Activated T-helper 1 cell treated with anti-CD3 and anti-CD28 coated beads, Interleukin-12 subunit alpha, Interleukin-12 subunit beta, Interleukin-2, Interleukin-4 antibody, amounts not matched to agents 30 ng/mL and 10 ng/mL and 1 ng/mL, durations not matched to agents 14 hours and 24 hours and 36 hours (primary cell): ENCODE data around the gene MYO3B. TPM values are rescaled to one million over a fixed set of nuclear protein-coding genes. Genes with fewer than 3 reads are reported as not detected.

Experiments
- DNase-seq: peaks from one replicate; pipeline ENCODE4 v3.0.0; 2021; ENCODE audit warnings: low spot score
- H3K27ac Mint-ChIP-seq: one replicate; pipeline ENCODE4 v1.8.0; 2021; ENCODE audit warnings: mild to moderate bottlenecking, mixed read lengths
- H3K27me3 Mint-ChIP-seq: one replicate; pipeline ENCODE4 v1.8.0; 2022; ENCODE audit warnings: mild to moderate bottlenecking, moderate library complexity, mixed read lengths; ENCODE audit not compliant: insufficient read depth
- H3K36me3 Mint-ChIP-seq: one replicate; pipeline ENCODE4 v1.8.0; 2021; ENCODE audit warnings: low read depth, mixed read lengths
- H3K4me1 Mint-ChIP-seq: one replicate; pipeline ENCODE4 v1.8.0; 2021; ENCODE audit warnings: low read depth, mixed read lengths
- H3K4me3 Mint-ChIP-seq: one replicate; pipeline ENCODE4 v1.8.0; 2021; ENCODE audit warnings: mild to moderate bottlenecking, moderate library complexity, mixed read lengths
- H3K9me3 Mint-ChIP-seq: one replicate; pipeline ENCODE4 v1.8.0; 2021; ENCODE audit warnings: mixed read lengths
- intact Hi-C: fragments of 100-400 bp; cut with micrococcal nuclease; formaldehyde crosslinking; loops from one replicate; pipeline ENCODE4 v1.15.1; 2024
- total RNA-seq: library from RNA; stranded (reverse); gene quantifications from 2 replicates; pipeline ENCODE4 v1.2.3, GENCODE V29; 2022

Gene MYO3B
- 0.57 and 0.78 TPM in 2 replicates for total RNA-seq

DNA sequence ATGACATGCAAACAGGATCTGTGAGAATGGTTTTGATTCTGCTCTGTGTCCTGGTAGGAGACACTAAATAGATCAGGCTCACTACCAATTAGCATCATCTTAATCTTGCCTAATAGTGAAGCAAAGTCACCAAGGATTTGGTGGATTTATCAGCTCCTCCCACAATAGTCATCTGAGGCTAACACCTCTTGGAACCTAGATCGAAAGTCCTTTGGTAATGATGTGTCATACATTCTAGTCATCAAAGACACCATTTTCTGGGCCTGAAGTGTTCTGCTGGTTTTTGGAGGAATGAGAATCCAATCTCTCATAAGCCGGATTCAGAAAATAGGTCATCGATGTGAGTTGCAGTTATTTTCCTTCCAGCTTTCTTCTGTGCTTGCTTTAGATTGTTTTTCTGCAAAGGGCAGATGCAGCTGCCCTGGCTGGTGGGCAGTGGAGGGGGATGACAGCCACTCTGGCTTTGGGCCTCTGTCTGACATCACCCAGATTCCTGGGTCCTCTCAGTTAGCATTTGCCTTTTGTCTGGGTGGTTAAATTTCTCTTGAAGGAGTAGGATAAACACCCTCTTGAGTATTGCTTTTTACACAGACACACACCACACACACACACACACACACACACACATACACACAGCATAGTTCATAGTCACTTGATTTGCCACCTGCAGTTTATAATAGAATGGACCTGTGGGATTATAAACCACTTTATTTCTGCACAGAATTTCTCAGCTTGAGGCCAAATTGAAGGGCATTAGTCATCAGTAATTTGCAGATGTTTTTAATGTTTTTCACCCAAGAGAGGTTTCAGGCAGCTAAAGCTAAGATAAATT lies at the start of gene MYO3B:
TSS of gene MYO3B (plus strand) at position 198 of the 832 bp plus-strand sequence. CDS start at position 339, 141 bp downstream.
- Mint-ChIP-seq H3K4me3 (no peak within 1 kb of the TSS), H3K36me3 (no peaks in the 10 kb centered on the region), H3K27ac (no peak within 1 kb of the TSS), H3K4me1 (peaks cover 8% of the 10 kb centered on the region), H3K9me3 (no peaks in the 10 kb centered on the region), H3K27me3 (peaks cover 1% of the 10 kb centered on the region)
- intact Hi-C loops = no loop called here
- DNase-seq = no peak

- H3K27ac Mint-ChIP-seq = no peak overlapping the region
- H3K36me3 Mint-ChIP-seq = no peaks in the 10 kb centered on the region
- H3K27me3 Mint-ChIP-seq = no peaks in the 10 kb centered on the region
- H3K4me3 Mint-ChIP-seq = no peak overlapping the region
- H3K4me1 Mint-ChIP-seq = no peaks in the 10 kb centered on the region
- intact Hi-C loops = no loop called here
- no peak for DNase-seq
- no peaks in the 10 kb centered on the region for H3K9me3 Mint-ChIP-seq
These were observed 38.5 kb upstream of the MYO3B start for GRCh38 chr2:170139276-170139967.

GRCh38 chr2:170140561-170140960 lies 37.4 kb upstream of the MYO3B start:
- Mint-ChIP-seq H3K9me3 (no peaks in the 10 kb centered on the region), H3K27me3 (no peaks in the 10 kb centered on the region), H3K27ac (no peak overlapping the region), H3K4me1 (no peaks in the 10 kb centered on the region), H3K36me3 (no peaks in the 10 kb centered on the region), H3K4me3 (no peak overlapping the region)
- intact Hi-C loops = no loop called here
- no peak for DNase-seq

DNA sequence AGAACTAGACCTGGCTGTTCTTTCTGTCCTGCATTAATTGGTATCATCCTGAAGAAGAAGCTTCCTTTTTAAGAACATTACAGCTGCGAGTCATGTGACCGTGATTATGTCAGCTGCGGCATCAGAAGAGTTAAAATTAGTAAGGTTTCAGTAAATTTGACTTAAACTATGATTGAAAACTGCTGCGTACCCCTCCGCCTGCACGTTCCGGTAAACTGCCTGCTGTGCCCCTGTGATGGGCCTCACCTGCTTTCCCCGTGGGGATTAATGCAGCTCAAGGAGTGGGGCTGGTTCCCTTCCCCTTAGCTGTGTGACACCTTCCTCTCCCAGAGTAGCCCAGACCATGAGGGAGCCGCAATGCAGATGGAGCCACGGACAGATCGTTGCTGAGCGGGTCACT lies 36.1 kb upstream of the MYO3B start:
- no peaks in the 10 kb centered on the region for H3K9me3 Mint-ChIP-seq
- no peak for DNase-seq
- intact Hi-C loops = no loop called here
- no peaks in the 10 kb centered on the region for H3K36me3 Mint-ChIP-seq
- H3K27me3 Mint-ChIP-seq = no peaks in the 10 kb centered on the region
- no peak overlapping the region for H3K4me3 Mint-ChIP-seq
- H3K4me1 Mint-ChIP-seq = no peaks in the 10 kb centered on the region
- H3K27ac Mint-ChIP-seq = no peak overlapping the region

DNA sequence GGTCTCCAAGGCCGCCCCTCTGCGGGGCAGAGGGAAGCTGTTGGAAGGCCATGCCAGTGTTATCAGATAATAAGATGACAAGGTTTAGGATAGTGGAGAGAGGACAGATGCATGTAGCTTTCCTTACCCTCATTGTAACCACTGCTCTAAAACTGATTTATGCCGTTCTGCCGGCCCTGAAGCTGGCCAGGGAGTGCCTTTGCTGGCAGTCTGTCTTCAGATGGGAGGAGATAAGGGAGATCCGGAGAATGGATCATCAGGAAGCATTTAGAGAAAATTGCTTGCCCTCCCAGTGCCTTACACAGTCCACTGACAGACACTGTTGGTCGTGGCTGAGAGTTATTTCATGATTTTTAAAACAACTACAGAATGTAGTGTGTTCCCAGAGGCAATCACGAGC lies 35.4 kb upstream of the MYO3B start:
- Mint-ChIP-seq H3K27me3 (no peaks in the 10 kb centered on the region), H3K4me3 (no peak overlapping the region), H3K4me1 (no peaks in the 10 kb centered on the region), H3K27ac (no peak overlapping the region), H3K9me3 (no peaks in the 10 kb centered on the region), H3K36me3 (no peaks in the 10 kb centered on the region)
- DNase-seq = no peak
- intact Hi-C loops = no loop called here

- Mint-ChIP-seq H3K4me1 (no peaks in the 10 kb centered on the region), H3K27ac (no peak overlapping the region), H3K9me3 (no peaks in the 10 kb centered on the region), H3K4me3 (no peak overlapping the region), H3K27me3 (no peaks in the 10 kb centered on the region), H3K36me3 (no peaks in the 10 kb centered on the region)
- no peak for DNase-seq
- intact Hi-C loops = no loop called here
These were observed 34.8 kb upstream of the MYO3B start for GRCh38 chr2:170143045-170143717.

DNA sequence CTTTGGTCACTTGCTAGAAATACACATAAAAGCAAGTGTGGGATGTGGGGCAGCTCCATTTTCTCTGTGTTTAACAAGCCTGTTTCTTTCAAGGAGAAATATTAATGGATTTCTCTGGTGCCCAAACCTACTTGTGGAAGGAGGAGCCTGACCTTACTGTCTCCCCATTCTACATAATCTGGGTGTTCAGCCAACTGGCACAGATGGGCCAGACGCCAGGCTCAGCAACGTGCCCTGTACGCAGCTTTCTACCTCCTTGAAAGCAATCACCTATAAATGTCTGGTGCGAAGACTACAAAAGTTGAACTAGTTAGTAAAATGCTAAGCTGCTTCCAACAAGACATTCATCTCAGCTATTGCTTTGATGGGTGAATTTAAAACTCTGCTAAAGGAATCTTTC lies 33.2 kb upstream of the MYO3B start:
- Mint-ChIP-seq H3K4me3 (no peak overlapping the region), H3K27ac (no peak overlapping the region), H3K4me1 (no peaks in the 10 kb centered on the region), H3K36me3 (no peaks in the 10 kb centered on the region), H3K9me3 (no peaks in the 10 kb centered on the region), H3K27me3 (no peaks in the 10 kb centered on the region)
- no peak for DNase-seq
- intact Hi-C loops = no loop called here

DNA sequence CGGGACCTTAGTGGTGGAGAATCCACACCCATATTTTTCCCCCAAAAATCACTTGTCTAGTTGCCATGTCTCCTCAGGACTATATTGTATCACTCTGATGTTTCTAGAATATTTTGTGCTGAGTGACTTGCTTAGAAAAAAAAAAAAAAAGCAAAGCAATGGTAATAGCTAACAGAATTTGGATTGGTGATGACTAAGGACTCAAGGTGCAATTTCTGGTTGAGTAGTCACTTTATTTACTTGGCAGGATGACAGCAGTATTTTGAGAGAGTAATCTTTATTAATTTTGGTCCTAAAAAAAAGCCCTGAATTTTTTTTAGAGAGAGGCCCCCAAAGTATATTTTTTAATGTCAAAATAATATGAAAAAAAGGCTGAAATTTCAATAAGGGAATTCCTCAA lies 32.8 kb upstream of the MYO3B start:
- Mint-ChIP-seq H3K4me3 (no peak overlapping the region), H3K4me1 (no peaks in the 10 kb centered on the region), H3K27ac (no peak overlapping the region), H3K27me3 (no peaks in the 10 kb centered on the region), H3K9me3 (no peaks in the 10 kb centered on the region), H3K36me3 (no peaks in the 10 kb centered on the region)
- intact Hi-C loops = no loop called here
- no peak for DNase-seq

GRCh38 chr2:170145675-170146432 lies 32.1 kb upstream of the MYO3B start:
- no peak overlapping the region for H3K27ac Mint-ChIP-seq
- no peaks in the 10 kb centered on the region for H3K9me3 Mint-ChIP-seq
- no peaks in the 10 kb centered on the region for H3K36me3 Mint-ChIP-seq
- no peak overlapping the region for H3K4me3 Mint-ChIP-seq
- no peaks in the 10 kb centered on the region for H3K4me1 Mint-ChIP-seq
- no peaks in the 10 kb centered on the region for H3K27me3 Mint-ChIP-seq
- intact Hi-C loops = no loop called here
- DNase-seq = no peak

DNA sequence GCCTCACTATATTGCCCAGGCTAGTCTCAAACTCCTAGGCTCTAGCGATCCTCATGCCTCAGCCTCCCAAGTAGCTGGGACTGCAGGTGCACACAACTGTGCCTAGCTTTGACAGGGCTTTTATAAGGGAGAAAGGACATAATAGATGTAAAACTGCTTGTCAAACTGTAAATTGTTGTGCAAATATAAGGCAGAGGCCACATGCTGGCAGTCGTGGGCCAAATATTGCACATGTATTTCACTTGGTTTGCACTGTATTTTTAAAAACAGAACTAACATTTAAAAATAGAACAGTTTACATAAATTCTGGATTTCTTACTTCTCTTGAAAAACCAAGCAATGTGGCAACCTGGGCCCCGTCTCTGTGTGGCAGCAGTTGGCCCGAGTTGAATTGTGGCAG lies 31.2 kb upstream of the MYO3B start:
- H3K4me1 Mint-ChIP-seq = no peaks in the 10 kb centered on the region
- H3K27me3 Mint-ChIP-seq = no peaks in the 10 kb centered on the region
- intact Hi-C loops = no loop called here
- DNase-seq = no peak
- no peaks in the 10 kb centered on the region for H3K9me3 Mint-ChIP-seq
- no peaks in the 10 kb centered on the region for H3K36me3 Mint-ChIP-seq
- H3K4me3 Mint-ChIP-seq = no peak overlapping the region
- no peak overlapping the region for H3K27ac Mint-ChIP-seq

- no peaks in the 10 kb centered on the region for H3K9me3 Mint-ChIP-seq
- H3K4me1 Mint-ChIP-seq = no peaks in the 10 kb centered on the region
- no peak for DNase-seq
- H3K36me3 Mint-ChIP-seq = no peaks in the 10 kb centered on the region
- intact Hi-C loops = no loop called here
- no peak overlapping the region for H3K27ac Mint-ChIP-seq
- no peak overlapping the region for H3K4me3 Mint-ChIP-seq
- H3K27me3 Mint-ChIP-seq = no peaks in the 10 kb centered on the region
These were observed 30.4 kb upstream of the MYO3B start for GRCh38 chr2:170147576-170147975.

- intact Hi-C loops = no loop called here
- no peak overlapping the region for H3K27ac Mint-ChIP-seq
- H3K4me3 Mint-ChIP-seq = no peak overlapping the region
- no peaks in the 10 kb centered on the region for H3K4me1 Mint-ChIP-seq
- H3K36me3 Mint-ChIP-seq = no peaks in the 10 kb centered on the region
- H3K9me3 Mint-ChIP-seq = no peaks in the 10 kb centered on the region
- DNase-seq = no peak
- H3K27me3 Mint-ChIP-seq = no peaks in the 10 kb centered on the region
These were observed 29.8 kb upstream of the MYO3B start for GRCh38 chr2:170148161-170148560.
